ENCODE results near the gene TSPYL6.

TSPYL6 gene

GRCh38 chr2:54261537-54261936 lies 5.5 kb upstream of the TSPYL6 start:
- Histone ChIP-seq H3K4me3 (ENCODE audit: low read depth in 1 of 2, low read length in 1 of 2) (no peak overlapping the region), H3K36me3 (no peaks in the 10 kb centered on the region), H3K4me1 (ENCODE audit: control insufficient read depth in 1 of 2, insufficient read depth in 1 of 2, low read depth in 1 of 2, low read length in 1 of 2) (no peaks in the 10 kb centered on the region), H3K27me3 (no peaks in the 10 kb centered on the region), H3K9me3 (no peaks in the 10 kb centered on the region), H3K27ac (no peak overlapping the region)
- TF ChIP-seq, protein P1, sequence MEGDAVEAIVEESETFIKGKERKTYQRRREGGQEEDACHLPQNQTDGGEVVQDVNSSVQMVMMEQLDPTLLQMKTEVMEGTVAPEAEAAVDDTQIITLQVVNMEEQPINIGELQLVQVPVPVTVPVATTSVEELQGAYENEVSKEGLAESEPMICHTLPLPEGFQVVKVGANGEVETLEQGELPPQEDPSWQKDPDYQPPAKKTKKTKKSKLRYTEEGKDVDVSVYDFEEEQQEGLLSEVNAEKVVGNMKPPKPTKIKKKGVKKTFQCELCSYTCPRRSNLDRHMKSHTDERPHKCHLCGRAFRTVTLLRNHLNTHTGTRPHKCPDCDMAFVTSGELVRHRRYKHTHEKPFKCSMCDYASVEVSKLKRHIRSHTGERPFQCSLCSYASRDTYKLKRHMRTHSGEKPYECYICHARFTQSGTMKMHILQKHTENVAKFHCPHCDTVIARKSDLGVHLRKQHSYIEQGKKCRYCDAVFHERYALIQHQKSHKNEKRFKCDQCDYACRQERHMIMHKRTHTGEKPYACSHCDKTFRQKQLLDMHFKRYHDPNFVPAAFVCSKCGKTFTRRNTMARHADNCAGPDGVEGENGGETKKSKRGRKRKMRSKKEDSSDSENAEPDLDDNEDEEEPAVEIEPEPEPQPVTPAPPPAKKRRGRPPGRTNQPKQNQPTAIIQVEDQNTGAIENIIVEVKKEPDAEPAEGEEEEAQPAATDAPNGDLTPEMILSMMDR (IDR thresholded peaks at IDR 0.05), result no peak

- H3K9me3 ChIP-seq, result no peaks in the 10 kb centered on the region
- no peak overlapping the region for H3K27ac ChIP-seq
- TF ChIP-seq, protein P1 (IDR thresholded peaks at IDR 0.05), result no peak
- H3K4me3 ChIP-seq (ENCODE audit: low read depth in 1 of 2, low read length in 1 of 2), result no peak overlapping the region
- H3K36me3 ChIP-seq, result no peaks in the 10 kb centered on the region
- H3K27me3 ChIP-seq, result no peaks in the 10 kb centered on the region
- no peaks in the 10 kb centered on the region for H3K4me1 ChIP-seq (ENCODE audit: control insufficient read depth in 1 of 2, insufficient read depth in 1 of 2, low read depth in 1 of 2, low read length in 1 of 2)
Observed at GRCh38 chr2:54260241-54260595, 4.2 kb upstream of the TSPYL6 start.

GRCh38 chr2:54259413-54260240 lies 3.6 kb upstream of the TSPYL6 start:
- Histone ChIP-seq H3K27ac (no peak overlapping the region), H3K9me3 (no peaks in the 10 kb centered on the region), H3K27me3 (no peaks in the 10 kb centered on the region), H3K36me3 (no peaks in the 10 kb centered on the region), H3K4me1 (ENCODE audit: control insufficient read depth in 1 of 2, insufficient read depth in 1 of 2, low read depth in 1 of 2, low read length in 1 of 2) (no peaks in the 10 kb centered on the region), H3K4me3 (ENCODE audit: low read depth in 1 of 2, low read length in 1 of 2) (no peak overlapping the region)
- TF ChIP-seq, protein P1 (IDR thresholded peaks at IDR 0.05), result no peak

DNA sequence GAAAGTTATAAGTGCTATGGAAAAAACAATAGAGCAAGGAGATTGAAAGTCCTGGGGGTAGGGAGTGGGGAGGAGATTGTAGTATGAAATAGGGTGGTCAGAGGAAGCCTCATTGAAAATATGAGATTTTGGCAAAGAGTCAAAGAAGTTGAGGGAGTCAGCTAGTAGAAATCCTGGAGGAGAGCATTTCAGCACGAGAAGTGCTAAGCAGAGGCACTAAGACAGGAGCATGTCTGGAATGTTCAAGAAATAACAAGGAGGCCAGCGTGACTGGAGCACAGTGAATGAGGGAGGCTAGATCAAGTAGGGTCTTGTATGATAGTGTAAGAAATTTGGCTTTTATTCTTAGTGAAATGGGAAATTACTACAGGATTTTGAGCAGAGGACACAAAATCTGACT lies 2.1 kb upstream of the TSPYL6 start:
- Histone ChIP-seq H3K4me3 (ENCODE audit: low read depth in 1 of 2, low read length in 1 of 2) (no peak overlapping the region), H3K27ac (no peak overlapping the region), H3K27me3 (no peaks in the 10 kb centered on the region), H3K36me3 (no peaks in the 10 kb centered on the region), H3K4me1 (ENCODE audit: control insufficient read depth in 1 of 2, insufficient read depth in 1 of 2, low read depth in 1 of 2, low read length in 1 of 2) (no peaks in the 10 kb centered on the region), H3K9me3 (no peaks in the 10 kb centered on the region)
- TF ChIP-seq, protein P1 (IDR thresholded peaks at IDR 0.05), result no peak

GRCh38 chr2:54255230-54256090 lies 569 bp downstream of the TSPYL6 start:
- Histone ChIP-seq H3K27ac (no peak overlapping the region), H3K27me3 (no peaks in the 10 kb centered on the region), H3K4me1 (ENCODE audit: control insufficient read depth in 1 of 2, insufficient read depth in 1 of 2, low read depth in 1 of 2, low read length in 1 of 2) (no peaks in the 10 kb centered on the region), H3K36me3 (no peaks in the 10 kb centered on the region), H3K4me3 (ENCODE audit: low read depth in 1 of 2, low read length in 1 of 2) (no peak overlapping the region), H3K9me3 (no peaks in the 10 kb centered on the region)
- TF ChIP-seq, protein P1 (IDR thresholded peaks at IDR 0.05), result no peak

Data from neutrophil (primary cell).